Measurements from ENCODE around the gene ERBB4.

ERBB4 gene

GRCh38 chr2:211449819-211450218 is 1088.8 kb downstream of the ERBB4 start:
- DNase-seq = no peak

DNA sequence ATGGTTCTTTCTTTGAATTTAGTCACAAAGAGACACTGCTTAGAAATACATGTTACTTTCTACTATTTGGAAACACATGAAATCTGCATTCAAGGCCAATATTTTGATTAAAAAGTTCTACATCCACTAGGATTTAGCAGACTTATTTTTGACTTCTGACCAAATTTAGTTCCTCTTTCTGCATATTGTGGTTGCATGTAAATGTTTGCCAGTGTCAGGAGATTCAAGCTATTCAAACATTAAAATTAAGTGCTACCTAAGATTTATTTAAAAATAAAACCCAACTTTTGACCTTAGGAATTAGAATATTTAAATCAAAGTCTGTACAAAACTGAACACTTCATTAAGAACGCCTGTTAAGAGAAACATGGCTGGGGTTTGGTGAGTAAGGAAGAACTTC is 1091.1 kb downstream of the ERBB4 start:
- no peak for DNase-seq

DNA sequence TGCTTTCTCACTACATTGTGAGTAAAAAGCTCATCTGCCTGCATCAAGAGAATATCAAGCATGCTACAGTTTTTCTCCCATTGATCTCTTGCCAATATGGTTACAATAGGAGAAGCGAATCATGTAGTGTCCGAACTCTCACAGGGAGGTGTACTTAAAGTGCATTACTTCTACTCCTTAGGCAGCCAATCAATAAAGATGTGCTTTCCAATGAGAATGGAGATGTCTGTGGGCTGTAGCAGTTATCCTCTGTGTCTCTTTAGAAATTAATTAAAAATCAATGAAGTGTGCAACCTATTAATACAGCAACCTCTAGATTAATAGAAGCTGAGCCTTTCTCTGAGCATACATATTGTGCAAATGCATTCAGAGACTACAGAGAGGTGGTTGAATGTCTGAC is 1098.5 kb downstream of the ERBB4 start:
- no peak for DNase-seq

- DNase-seq = no peak
Measured at GRCh38 chr2:211439011-211439410, 1099.6 kb downstream of the ERBB4 start.

GRCh38 chr2:211437396-211437795 is 1101.2 kb downstream of the ERBB4 start:
- no peak for DNase-seq

DNA sequence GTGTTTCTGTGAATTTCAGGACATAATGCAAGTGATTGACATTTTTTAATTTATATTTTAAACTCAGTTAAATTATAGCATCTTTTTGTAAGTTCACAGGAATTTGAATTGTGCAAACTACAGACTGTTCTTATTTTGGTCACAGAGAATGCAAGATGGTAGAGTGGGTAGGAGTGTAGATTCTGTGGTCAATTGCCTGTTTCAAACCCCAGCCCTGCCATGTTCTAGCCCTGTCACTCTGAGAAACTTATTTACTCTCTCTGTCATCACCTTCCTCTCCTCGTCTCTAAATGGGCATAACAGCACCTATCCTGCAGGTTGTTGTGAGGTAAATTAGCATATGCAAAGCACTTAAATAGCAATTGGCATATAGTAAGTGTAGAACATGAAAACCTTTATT is 1102.4 kb downstream of the ERBB4 start:
- DNase-seq = no peak

- DNase-seq = no peak
Measured at GRCh38 chr2:211435331-211435730, 1103.3 kb downstream of the ERBB4 start.

GRCh38 chr2:211434773-211435172 is 1103.8 kb downstream of the ERBB4 start:
- no peak for DNase-seq

- no peak for DNase-seq
Measured at GRCh38 chr2:211429256-211429920, 1109.2 kb downstream of the ERBB4 start.

GRCh38 chr2:211426240-211426639 is 1112.4 kb downstream of the ERBB4 start:
- no peak for DNase-seq

DNA sequence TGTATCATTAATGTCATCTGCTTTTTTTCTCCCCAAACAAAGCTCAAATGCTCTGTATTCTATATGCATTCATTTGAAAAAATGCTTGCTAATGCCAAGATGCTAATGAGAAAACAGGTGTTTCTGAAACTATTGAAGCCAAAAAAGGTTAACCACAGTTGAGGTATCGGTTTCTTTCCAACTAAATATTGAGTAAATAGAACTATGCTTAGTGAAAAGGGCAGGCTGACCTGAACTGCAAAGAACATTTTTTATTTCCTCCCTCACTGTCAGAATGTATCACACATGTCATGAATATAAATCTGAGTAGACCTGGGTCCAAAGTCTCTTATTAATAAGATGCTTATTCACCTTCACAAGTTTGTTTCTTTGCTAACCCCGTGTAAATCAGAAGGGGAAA is 1115.6 kb downstream of the ERBB4 start:
- DNase-seq = no peak

GRCh38 chr2:211417544-211417943 is 1121.1 kb downstream of the ERBB4 start:
- DNase-seq = no peak

DNA sequence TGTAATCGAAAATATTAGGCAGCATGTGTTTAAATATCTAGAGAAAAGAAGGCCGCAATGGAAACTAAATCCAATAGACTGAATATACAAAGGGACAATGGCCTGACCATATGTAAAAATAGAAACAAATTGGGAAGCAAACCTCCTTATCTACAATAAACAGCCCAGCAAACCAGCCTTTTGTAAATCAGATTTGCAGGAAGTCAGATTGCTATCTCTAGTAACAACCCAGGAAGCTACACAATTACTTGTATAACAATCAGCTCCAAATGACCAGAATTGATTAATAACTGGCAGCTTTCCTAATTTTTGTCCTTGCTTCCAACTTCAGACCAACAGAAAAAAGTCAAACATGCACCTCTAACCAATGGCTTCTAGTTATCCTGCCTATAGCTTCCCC is 1122.2 kb downstream of the ERBB4 start:
- DNase-seq = no peak

DNA sequence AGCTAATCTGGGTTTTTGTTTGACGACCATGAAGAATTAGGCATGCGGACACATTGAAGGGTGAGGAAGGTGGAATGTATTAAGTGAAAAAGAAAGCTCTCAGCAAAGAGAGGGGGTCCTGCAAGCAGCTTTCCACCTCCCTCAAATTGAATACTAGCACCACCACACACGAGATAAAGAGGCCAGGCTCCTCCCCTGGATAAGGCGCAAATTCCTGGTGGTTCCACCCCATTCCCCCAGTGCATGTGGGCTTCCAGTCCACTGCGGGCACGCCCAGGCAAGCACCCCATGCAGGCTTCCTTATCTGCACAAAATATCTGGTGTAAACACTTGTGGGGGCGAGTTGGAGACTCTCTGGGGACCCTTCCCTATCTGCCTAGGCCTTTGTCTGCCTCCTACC is 1124.9 kb downstream of the ERBB4 start:
- no peak for DNase-seq

- DNase-seq = no peak
Measured at GRCh38 chr2:211408483-211408891, 1130.1 kb downstream of the ERBB4 start.

- no peak for DNase-seq
Measured at GRCh38 chr2:211407076-211407475, 1131.5 kb downstream of the ERBB4 start.

GRCh38 chr2:211405036-211405435 is 1133.6 kb downstream of the ERBB4 start:
- DNase-seq = no peak

- DNase-seq = no peak
Measured at GRCh38 chr2:211404098-211404497, 1134.5 kb downstream of the ERBB4 start.

DNA sequence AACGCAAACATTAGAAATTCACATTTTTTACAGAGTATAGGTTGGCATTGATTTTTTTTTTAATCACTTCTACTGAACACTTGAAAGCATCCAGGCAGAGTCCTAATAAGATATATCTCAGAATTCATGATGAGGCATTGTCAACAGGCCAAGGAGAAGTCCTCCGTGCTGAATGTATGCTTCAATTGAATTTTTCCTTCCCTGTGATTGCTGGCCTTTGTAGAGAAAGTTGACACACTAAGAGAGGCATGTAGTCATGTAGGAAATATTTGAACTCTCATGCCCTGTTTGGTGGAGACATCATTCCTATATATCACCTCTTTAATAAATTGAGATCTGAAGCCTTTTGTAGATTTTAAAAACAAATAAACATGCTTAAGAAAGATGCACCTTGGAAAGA is 1137.3 kb downstream of the ERBB4 start:
- no peak for DNase-seq

DNA sequence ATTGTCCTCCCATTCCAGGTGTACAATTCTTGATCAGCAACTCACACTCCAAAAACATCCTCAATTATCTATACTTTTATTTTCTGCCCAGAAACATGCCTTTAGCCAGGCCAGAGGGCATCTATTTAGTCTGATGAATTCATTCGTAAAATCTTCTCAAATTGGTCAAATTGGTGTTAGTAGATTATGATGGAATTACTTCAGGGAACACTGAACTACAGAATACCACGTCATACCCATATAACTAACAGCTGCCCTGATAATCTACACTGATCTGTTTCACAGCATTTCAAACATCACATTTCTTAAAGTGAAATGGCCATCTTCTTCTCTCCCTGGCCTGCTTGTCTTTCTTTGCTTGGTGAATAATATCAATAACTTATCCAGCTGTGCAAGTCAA is 1140.8 kb downstream of the ERBB4 start:
- DNase-seq = no peak

GRCh38 chr2:211396815-211397214 is 1141.8 kb downstream of the ERBB4 start:
- no peak for DNase-seq

DNA sequence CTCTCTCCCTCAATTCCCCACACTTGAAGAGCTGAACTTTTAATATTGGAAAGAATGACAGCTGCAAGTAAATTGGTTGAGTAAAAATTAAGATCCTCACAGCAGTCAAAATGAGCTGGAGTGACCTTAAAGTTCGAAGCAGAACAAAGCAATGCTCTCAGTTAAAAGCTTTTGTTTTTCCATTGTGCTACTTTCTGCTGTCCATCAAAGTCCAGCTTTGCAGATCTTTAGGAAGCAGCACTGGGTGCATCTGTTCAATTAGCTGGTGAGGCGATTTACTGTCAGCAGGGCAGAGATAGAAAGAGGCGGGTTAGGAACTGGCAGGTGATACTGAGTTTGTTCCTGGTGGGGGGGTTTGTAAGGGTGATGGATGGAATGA is 1147.4 kb downstream of the ERBB4 start:
- no peak for DNase-seq

DNA sequence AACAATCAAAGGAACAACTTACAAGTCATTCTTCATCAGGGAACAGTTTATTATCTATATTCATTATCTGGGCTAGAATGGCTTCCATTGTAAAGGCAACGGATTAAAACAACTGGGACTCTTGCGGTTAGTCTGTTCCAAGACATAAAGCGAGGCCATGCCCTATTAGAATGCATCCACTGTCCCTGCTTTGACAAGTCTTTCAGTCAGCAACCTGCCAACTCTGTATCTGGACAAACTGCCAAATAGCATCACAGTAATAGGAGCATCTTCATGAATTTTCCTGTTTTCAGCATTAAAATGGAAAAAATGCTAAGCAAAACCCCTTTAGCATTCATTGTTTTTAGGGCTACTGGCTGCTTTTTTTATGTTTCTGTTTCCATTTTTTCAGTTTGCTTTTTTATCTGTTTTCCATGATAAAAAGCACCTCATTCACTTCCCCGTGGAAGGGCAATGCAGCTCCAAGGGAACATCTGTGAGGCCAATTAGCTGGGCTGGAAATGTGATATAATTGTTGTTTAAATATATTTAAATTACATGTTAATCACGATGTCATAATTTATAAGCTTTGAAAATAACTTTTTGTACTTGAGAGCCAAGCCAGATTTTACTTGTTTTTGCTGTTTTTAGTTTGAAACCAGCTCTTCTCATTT is 1147.9 kb downstream of the ERBB4 start:
- no peak for DNase-seq

DNA sequence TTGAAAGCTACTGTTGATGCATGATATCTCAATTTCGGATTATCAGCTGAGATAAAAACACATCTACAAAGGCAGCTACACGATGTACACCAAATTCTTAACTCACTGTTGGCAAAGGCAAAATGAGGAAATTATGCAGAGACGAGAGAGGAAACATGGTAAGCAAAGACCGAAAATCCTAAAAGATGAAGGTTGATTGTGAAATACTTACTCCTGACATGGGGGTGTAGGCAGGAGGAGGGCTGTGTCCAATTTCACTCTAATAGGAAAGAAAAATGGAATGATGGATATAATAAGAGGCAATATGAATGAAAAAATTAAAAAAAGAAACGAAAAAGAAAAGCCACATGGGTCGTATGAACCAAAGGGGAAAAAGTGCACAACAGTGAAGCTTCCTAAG is 1150.9 kb downstream of the ERBB4 start:
- DNase-seq = no peak

GRCh38 chr2:211380041-211380440 is 1158.6 kb downstream of the ERBB4 start:
- no peak for DNase-seq

Measured in inflammatory macrophage (primary cell).